Smooth muscle cell of the brain vasculature (primary cell): Measurements from ENCODE around the gene SORCS1.

Experiments used
- DNase-seq: peaks from one replicate; pipeline ENCODE4 v3.0.0-alpha.2; 2012; ENCODE audit warnings: low read depth, low spot score

Gene SORCS1

DNA sequence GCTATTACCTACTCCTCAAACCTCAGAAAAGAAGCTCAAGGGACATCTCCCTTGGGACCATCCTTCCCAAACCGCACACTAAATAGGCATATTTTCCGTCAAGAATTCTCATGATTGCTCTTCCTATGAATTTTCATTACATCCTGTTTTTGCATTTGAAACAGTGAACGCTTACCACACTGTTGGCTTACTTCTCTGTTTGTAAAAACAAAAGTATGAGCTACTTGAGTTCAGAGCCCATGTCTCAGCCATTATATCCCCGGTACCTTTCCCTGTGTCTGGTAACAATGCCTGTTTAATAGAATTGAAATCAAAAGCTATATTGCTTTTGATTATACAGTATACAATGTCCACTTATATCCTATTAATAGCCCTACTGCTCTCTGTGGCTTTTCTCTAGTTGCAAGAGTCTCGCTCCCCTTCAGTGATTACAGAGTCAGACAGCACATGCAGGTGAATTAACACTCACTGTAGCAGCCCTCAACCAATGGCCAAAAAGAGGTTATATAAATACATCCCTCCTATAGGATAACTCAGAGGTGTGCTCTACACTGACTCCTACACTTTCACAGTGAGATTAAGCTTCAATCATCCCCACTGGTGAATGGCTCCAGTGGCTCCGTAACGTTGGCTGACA, 264.4 kb downstream of the SORCS1 start:
- DNase-seq: no peak

DNA sequence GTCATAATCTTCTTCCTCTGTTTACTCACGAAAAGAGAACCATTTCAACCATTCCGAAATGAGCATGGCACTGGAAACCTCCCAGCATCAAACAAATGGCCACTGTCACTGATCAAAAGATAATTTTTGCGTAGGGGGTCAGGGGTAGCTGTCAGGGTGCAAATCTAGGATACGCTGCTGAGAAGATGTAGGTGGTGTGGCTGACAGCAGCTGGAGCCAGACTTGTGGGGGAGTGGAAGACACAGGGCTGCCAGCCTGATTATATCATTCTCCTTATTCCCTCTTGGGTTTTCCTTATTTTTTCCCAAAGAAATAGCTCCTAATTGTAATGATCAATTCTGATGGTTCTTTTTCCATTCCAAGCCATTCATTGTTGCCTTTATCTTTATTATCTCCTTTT, 266.1 kb downstream of the SORCS1 start:
- DNase-seq: no peak

DNA sequence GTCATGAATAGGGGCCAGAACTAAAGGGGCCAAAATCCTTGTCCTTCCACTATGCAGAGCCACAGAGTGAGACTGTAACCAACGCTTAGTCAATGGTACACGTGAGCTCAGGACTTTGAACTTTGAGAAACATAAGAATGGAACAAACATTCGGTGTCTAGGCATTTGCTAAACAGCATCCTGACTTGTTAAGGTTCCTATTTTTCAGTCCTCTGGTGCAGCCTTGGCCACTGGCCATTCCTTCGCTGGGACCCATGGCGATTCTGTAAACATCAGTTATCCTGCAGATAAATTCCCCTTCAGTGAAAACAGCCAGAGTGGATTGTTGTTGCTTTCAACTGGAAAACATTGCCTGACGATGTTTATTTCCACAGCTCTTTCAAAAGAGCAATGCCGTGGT, 266.8 kb downstream of the SORCS1 start:
- no peak for DNase-seq

DNA sequence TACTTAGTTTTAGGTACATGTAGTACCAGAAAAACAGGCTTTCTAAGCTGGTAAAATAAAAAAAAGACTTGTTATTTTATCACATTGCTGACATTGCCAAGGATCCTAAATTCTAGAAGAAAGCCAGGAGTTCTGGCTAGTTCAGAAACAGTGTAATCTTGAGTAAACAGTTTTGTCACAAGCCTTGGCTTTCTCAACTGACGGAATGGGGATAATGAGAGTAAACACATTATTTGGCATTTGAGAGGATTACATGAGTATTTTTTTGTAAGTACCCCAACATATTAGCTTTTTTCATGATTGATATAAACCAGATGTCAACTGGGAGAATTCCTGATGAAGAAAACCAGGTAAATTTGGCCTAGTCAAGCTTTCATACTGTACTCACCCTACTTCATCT, 269.8 kb downstream of the SORCS1 start:
- no peak for DNase-seq

DNA sequence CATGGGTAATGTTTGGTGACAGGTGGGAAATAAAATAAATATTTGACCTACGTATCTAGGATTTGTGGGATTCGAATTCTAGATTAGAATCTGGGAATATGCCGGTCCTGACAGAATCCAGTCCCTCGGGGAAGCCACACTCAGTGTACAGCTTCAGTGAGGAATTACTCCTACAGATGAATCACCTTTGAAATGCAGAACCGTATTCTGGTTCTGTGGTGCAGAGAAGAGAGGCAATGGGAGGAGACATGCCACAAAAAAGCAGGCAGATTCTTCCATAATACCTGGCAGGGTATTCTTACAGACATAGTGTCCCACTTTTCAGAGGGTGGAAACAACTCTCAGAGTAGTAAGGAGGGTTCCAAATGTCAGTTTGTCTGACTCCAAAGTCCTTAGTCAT, 286.9 kb downstream of the SORCS1 start:
- no peak for DNase-seq

DNA sequence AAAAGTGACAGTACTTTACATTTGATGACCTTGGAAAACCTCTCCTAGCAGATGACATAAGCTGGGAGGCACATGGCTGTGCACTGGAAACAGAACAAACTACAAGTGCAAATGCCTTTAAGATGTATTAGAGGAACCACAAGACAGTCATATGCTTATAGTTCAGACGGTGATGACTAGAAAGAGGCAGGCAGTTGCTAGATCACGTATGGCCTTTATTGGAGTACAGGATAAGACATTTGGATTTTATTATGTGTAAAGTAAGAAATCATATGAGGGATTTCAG, 290.0 kb downstream of the SORCS1 start:
- DNase-seq: no peak

DNA sequence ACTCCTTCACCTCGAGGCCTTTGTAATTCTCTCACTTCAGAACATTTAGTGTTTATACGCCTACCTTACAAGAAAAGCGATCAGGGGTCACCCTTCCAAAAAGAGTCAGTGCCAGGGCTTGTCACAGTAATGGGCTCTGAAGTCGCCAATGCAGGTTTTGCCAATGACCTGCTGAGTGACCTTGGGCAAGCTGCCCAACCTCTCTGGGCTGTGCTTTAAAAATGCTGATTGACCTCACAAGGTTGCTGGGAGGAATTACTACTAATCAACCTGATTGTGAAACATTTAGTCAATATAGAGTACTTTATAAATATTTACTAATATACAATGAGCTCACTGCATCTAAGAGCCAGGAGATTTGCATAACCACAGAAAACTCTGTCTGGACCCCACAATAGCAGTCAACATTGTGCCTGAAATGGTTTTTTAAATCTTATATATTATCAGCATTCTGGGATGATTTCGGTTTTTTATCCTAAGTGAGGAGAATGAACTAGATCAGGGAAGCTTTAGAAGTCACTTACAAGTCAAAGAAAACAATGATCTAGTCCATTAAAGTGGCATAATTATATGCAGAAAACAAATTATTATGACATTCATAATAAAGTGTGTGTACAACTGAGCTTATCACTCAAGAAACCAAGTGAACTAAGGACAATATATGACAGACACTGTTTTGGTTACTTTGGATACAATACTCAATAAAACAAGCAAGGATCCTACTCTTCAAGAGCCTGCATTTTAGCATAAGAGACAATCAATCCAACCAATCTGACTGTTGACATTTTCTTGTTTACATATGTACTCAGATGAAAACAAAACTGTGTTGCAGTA, 290.5 kb downstream of the SORCS1 start:
- no peak for DNase-seq

DNA sequence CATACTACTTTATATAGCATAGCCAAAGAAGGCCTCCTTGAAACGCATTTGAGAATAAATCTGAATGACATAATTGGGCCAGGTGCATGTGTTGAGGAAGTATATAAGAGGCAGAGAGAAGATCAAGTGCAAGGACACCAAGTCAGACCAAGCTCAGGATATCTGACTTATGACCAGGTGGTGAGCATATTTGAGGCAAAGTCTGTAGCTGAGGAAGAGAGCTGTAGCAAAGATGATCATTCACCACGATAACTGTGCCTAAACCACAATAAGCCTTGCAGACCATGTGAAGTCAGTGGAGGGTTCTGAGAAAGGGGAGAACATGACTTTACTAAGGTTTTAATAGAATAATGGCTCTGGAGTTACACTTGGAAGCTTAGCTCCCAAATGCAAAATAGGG, 292.3 kb downstream of the SORCS1 start:
- DNase-seq: no peak

DNA sequence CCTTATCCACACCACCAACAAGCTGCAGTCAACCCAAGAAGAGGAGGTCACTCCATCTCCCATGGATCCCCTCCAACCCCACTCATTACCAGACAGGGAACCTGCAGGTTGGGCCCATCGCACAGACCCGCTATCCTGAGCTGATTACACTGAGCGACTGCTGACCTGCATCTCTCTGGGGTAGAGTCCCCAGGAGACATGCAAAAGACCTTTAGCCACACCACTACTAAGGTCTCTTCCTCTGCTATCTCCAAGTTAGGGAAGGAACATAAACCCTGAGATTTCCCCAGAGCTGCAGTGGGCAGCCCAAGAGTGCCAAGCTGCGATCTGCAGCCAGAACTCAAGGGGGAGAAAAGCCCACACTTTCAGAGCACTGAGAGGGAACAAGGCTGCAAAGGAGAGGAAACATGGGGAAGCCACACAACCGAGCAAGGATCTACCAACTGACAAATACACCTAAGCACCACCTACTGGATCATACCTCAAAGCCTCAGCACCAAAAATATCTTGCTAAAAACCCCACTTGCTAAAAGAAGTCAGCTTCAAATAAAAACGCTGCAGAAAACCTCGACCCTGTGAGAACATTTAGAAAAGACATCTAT, 298.2 kb downstream of the SORCS1 start:
- DNase-seq: no peak

DNA sequence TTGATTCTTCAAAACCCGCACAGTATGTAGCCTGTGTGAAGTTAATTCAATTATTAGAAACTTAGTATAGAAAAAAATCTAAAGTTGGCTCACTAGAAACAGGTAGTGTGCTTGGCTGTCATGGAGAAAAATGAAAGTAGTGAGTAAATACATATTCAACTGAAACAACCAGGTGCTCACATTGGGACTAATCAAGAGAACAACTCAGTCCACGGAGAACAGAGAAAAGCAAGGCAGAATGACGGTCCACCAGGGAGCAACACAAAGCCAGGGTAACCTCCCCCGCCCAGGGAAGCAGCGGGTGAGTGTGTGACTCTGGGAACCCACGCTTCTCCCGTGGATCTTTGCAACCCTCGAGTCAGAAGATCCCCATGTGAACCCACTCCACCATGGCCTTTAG, 300.5 kb downstream of the SORCS1 start:
- DNase-seq: no peak

DNA sequence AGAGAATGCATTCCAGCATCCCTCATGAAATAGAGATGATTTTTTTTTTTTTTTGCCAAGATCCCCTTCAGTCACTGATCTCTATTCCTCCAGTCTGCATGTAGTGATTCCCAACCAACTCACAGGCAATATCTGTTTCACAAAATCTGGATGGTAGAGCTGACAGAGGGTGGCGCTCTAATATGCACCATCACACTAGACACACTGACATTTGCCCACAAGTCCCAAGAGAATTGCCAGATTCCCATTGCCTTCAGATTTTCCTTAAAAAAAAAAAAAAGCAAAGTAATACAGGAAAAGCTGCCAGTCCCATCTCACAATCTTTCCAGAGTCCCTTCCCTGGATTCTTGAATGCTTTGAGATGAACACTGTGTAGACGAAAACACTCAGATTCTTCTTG, 301.0 kb downstream of the SORCS1 start:
- no peak for DNase-seq

DNA sequence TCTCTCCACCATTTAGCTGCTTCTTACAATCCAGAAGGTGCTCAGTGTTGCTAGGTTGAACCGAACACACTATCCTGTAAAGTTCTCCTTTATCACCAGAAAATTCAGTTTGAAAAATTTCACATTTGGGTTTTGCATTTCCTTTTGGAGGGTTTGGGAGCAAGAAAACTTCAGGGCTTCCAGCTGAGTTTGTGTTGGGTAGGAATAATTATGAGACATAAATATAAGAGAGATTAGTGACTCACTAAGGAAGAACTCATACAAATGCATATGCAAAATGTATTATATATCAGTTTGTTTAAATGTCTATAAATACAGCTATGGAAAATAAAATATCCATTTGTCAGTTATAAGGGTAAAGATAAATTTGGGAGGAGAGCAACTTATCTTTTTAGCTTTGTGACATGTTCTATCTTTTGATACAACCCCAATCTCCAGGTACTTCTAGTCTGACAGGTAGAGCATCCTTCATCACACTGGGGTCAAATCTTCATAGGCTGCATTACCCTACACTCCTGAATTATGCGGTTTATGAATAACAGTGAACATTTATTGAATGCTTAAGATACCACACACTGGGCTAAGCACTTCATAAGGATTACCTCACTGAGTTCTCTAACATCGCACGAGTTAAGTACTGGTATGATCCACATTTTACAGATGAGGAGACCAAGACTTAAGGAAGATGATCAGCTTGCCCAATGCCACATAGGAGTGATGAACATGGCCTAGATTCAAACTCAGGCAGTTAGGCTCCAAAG, 304.4 kb downstream of the SORCS1 start:
- DNase-seq: no peak

DNA sequence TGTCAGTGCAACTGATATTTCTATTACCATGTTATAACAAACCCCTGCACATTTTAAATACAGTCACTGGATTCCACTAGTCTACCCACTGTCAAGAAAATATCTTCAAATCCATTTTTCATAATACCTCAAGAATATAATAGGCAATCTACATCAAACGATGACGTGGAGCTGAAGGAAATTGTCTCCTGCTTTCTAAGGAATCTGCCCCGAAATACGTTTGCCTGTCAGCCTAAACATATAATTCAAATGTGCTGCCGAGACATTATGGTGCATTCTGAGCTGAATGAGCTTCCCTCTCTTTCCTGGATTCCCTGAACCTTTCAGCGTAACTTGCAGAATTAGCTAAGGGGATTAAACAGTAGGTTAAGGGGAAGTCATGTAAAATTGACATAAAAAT, 306.8 kb downstream of the SORCS1 start:
- DNase-seq: no peak

DNA sequence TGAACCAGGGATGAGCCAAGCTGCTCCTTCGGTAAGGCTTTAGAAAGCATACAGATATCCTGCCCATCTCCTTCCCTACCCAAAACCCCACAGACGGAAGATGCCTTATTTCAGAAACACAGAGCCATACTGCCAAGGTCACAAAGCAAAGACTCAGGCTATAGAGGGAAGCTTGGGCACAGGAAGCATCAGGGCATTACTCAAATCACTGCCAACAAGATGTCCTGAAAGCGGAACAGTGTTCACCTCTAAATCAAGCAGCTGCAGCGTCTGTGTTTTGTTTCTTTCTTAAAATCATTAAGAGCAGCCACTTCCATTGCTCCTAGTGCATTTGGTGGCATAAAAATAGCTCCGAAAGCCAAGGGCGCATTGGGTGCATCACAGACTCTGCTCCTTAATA, 307.3 kb downstream of the SORCS1 start:
- no peak for DNase-seq

DNA sequence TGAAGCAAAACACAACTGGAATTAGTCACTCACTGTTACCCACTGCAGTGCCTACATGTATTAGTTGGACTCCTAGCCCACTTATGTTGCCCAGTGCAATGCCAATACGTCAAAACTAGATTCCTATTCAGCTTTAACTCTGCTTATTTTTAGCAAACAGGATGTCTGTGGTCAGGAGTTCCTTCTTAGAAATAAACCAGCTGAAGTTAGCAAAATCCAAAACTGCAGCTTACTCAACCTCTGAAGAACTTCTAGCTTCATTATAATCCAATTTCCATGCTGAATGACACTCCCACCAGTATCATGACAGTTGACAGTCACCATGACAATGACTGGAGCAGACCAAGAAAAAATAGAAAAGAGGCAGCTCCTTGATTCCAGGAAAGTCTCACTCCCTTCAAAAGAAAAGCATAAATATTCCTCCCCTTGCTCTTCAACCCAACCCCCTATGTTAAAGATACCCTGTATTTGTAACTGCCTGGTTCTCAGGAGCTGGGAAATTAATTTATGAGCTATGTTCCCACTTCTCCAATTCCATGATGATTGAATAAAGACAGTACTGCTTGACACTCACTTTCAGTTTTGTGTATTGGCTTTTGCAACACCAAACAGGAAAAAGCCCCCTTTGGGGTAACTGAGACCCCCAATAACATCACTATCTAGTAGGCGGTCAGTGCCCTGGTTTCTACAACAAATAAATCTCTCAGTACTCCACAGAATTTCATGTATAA, 327.4 kb downstream of the SORCS1 start:
- no peak for DNase-seq

DNA sequence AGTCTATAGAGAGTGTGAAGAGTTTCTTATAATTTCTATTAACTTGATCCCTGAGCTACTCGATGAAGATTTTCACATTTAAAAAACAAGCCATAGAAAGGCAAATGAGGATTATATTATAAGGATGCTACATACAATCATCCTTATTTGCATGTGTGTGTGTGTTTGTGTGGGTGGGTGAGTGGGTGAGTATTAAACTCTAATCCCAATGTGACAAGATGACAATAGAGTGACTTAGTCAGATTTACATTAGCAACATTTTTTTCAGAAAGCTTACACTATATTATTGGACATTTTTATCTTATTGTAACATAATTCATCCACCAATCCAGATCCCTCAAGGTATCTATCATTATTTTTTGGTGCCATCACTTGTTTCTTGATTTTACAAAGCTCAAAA, 331.7 kb downstream of the SORCS1 start:
- no peak for DNase-seq

DNA sequence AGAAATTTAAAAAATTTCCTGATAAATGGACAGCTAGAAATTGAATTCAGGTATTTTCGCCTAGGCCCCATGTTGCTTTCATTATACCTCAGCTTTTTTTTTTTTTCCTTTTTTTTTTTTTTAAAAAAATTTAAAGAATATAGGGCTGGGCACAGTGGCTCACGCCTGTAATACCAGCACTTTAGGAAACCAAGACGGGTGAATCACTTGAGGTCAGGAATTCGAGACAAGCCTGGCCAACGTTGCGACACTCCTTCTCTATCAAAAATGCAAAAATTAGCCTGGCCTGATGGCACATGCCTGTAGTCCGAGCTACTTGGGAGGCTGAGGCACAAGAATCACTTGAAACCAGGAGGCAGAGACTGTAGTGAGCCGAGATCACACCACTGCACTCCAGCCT, 334.0 kb downstream of the SORCS1 start:
- DNase-seq: no peak

DNA sequence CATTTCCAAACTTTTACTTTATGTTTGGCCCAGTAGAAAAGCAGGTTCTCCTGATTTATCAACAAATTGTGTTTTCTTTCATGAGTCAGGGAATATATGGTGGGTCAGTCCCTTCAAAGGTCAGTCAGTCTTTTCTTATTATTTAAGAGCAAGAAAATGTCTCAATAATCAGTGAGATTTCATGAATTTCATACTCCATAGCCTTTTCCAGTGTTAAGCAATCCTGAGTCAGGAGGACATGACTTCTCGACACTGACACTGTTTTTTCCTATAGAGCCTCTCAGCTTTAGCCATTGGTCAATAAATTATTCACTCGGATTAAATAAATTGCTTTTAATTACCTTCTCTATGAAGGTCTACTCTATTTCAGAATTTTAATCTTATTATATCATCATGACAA, 334.5 kb downstream of the SORCS1 start:
- DNase-seq: no peak

DNA sequence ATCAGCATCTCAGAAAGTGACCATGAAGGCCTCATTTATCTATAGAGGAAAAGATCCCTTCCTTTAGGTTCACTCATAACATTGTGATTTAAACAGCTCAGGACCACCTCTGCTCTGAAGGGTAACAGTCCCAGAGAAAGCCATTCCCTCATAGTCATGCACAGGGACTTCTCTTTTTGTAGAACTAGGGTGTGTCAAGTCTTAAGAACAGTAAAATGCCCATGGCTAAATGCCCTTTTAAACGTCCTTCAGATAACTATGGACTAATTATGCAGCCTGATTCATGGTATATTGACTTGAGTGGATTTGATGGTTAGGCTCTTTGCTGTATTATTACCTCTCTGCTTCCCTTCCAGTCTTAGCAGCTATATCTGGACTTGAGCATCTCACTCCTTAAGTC, 337.8 kb downstream of the SORCS1 start:
- DNase-seq: no peak

DNA sequence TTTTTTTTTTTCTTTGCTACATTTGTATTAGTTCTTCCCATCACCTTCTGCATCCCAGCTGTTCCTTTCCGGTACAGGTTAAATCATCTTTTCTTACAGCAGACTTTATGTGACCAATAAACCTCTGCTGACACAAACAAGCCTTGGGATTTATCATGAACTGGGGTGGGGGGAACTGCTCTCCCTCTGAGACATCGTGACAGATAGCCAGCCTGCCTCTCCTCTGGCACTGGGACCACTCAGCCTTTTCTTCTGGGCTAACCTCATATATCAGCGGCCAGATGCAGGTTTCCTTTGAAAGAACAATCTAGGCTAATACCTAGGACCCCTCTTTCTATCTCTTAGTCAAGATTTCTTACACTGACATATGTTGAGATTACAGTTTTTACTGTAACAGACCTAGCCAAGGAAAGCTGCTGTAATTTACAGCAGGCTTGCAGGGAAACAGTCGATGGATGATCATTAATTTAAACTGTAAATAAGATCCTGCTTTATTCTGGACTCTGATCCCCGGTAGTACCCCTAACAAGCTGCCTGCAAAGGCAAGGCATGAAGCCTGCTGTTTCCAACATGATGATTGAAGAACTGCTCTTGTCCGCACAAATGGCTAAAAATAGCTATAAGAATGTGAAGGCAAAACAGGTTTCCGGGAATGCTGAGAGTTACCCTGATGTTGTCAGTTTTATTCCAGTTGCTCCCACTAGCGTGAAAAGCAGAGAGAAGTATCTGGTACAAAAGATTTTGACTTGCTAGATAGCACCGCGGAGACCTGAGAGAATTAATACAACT, 338.7 kb downstream of the SORCS1 start:
- no peak for DNase-seq

DNA sequence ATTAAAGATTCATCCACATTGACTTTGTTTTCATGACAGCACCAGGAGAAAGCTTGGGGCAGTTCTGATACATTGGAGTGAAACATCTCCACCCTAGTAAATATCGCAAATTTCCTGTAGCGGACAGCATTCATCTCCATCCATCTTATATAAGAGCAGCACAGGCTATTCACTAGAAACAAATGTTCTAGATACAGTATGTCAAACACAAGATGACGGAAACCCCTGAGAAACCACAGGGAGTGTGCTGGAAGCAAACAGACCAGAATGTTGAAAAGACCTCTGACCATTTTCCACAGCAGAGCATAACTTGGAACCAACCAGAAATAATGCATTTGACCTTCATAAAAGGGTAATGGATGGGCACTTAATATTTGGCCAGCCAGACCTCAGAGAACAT, 343.9 kb downstream of the SORCS1 start:
- DNase-seq: no peak
